Measurements from ENCODE around the gene VPREB1. TPM values are rescaled to one million over a fixed set of nuclear protein-coding genes. Genes with fewer than 3 reads are reported as not detected.
"Not testable (repeated sequence)": the region's sequence is repeated elsewhere in the genome, so short reads cannot be mapped to it uniquely, and the experiment has no call there.

VPREB1 gene
- total RNA-seq, 2 experiments from 2014 or later: not detected

DNA sequence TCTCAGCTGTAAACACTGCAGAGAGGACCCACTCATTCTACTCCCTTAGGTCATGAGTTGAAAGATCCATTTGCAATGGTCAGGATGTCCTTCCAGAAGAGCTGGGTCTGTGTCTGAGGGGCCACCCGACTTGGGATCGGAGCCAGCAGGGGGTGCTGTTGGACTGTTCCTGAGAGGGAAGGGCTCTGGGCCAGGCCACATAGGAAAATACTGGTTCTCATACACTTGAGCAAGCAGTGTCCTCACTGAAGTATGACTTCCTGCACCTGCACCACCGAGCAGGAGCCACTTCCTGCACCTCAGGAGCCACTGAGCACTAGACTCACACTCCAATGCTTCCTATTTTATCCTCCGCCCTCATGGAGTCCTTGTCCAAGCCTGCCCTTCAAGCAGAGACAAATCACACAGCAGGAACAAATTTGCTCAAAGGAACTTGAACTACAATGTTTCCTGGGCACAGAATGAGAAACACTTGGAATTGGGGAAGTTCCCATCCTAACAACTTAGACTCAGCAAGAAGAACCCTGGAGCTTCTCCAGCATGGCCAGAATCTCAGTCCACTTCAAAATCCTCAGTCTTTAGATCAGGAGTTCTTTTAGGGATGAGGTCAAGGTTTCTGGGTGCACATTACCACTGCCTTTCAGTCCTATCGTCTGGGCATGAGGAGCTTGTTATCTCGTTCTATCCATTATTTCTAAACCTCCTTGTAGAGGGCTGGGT lies 36.6 kb upstream of the VPREB1 start:
- no peaks in the 10 kb centered on the region for H3K9me3 Mint-ChIP-seq

DNA sequence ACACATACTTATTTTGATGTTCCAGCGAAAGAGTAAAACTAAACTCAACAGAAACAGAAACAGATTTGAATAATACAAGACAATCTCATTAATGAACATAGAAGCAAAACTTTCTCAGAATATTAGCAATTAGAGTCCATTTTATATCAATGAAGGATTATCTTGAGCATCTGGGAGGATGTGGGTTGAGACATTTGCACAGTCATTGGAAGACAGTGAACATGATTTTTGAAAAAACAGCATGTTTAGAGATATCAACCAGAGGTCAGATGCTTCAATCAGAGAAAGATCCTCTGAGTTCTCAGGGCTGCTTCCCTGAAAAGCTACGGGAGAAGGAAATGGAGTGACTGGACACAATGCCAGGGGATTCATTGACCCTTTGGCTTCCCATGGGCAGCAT lies 35.9 kb upstream of the VPREB1 start:
- peak overlapping the region; percentile 70 for H3K27ac Mint-ChIP-seq
- H3K36me3 Mint-ChIP-seq: no peaks in the 10 kb centered on the region
- peaks cover 35% of the 10 kb centered on the region for H3K4me1 Mint-ChIP-seq
- peaks cover 3% of the 10 kb centered on the region for H3K27me3 Mint-ChIP-seq
- peak overlapping the region; percentile 17 for H3K4me3 Mint-ChIP-seq
- no peaks in the 10 kb centered on the region for H3K9me3 Mint-ChIP-seq
- POLR2A ChIA-PET: interaction anchor here (1.4 kb wide), 1 partner anchor 30 kb away, joined by 7 read pairs; no protein-coding TSS in a partner anchor
- ATAC-seq (ENCODE audit: low read depth) (no peak), DNase-seq (no peak)

More for the DNA sequence above, 36.6 kb upstream of the VPREB1 start:
- H3K4me3 Mint-ChIP-seq: peak overlapping the region; percentile 69
- peak; percentile 90 for DNase-seq
- H3K36me3 Mint-ChIP-seq: no peaks in the 10 kb centered on the region
- POLR2A ChIA-PET: interaction anchor here (1.2 to 1.4 kb wide), 2 partner anchors 31 to 41 kb away, joined by 3 to 7 read pairs; no protein-coding TSS in a partner anchor
- ATAC-seq (ENCODE audit: low read depth): peak; percentile 84
- peaks cover 32% of the 10 kb centered on the region for H3K4me1 Mint-ChIP-seq
- peaks cover 2% of the 10 kb centered on the region for H3K27me3 Mint-ChIP-seq
- H3K27ac Mint-ChIP-seq: peak overlapping the region; percentile 70

GRCh38 chr22:22209080-22209640 lies 35.4 kb upstream of the VPREB1 start:
- ATAC-seq (ENCODE audit: low read depth); H3K4me3 Mint-ChIP-seq; H3K27me3 Mint-ChIP-seq; POLR2A ChIA-PET; H3K9me3 Mint-ChIP-seq; H3K36me3 Mint-ChIP-seq; DNase-seq: not testable (repeated sequence)
- Mint-ChIP-seq H3K4me1 (peaks cover 35% of the 10 kb centered on the region), H3K27ac (peak overlapping the region; percentile 79)

- ATAC-seq (ENCODE audit: low read depth) (peak; percentile 74), DNase-seq (peak; percentile 53)
- H3K27ac Mint-ChIP-seq: peak overlapping the region; percentile 84
- peaks cover 35% of the 10 kb centered on the region for H3K4me1 Mint-ChIP-seq
- peak overlapping the region; percentile 73 for H3K4me3 Mint-ChIP-seq
- no peaks in the 10 kb centered on the region for H3K36me3 Mint-ChIP-seq
- H3K9me3 Mint-ChIP-seq: no peaks in the 10 kb centered on the region
- peaks cover 3% of the 10 kb centered on the region for H3K27me3 Mint-ChIP-seq
- POLR2A ChIA-PET: interaction anchor here (0.7 to 1.3 kb wide), 2 partner anchors 25 to 87 kb away, joined by 3 to 4 read pairs; no protein-coding TSS in a partner anchor
These were observed 34.2 kb upstream of the VPREB1 start for GRCh38 chr22:22210375-22210774.

DNA sequence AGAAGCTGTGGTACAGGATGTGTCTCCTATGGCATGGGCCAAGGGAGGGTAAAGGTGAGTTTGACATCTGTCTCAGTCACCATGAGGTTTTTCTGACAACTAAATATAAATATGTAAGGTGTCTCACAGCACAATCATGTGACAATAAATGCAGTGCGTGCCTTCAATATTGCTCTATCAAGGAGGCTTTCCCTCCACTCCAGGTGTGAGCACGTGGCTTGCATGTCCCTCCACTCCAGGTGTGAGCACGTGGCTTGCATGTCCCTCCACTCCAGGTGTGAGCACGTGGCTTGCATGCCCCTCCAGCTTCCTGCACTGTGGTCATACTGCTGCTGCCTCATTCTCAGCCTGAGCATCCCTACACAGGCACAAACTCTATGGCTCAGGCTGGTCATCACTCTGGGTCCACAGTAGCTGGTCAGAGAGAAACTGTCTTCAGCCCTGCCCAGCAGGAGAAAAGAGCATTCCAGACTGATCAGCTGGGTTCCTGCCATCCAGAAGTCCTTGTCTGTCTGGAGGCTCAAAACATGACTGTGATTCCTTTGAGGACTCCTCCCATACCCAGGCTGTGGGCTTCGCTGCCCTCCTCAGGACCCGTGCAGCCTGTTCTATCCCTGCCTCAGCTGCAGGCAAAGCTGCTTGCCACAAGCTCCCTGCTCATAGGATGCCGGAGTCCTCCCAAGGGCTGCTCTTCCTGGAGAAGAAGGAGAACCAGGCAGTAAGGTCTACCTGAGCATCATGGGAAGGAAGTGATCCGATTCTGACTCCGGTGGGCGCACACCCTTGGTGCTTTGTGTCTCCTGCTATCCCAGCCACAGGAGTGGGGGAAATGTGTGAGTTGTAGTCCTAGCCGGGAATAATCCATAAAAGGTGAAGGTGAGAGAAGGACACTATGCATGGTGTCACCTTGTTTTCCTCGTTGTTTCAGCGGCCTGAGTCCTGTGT lies 33.4 kb upstream of the VPREB1 start:
- Mint-ChIP-seq H3K36me3 (no peaks in the 10 kb centered on the region), H3K27me3 (peaks cover 3% of the 10 kb centered on the region), H3K4me3 (no peak overlapping the region), H3K27ac (peak overlapping the region; percentile 84), H3K4me1 (peaks cover 35% of the 10 kb centered on the region), H3K9me3 (no peaks in the 10 kb centered on the region)
- ATAC-seq (ENCODE audit: low read depth): peak; percentile 18
- DNase-seq: no peak
- POLR2A ChIA-PET: interaction anchor here (0.7 to 1.3 kb wide), 2 partner anchors 24 to 87 kb away, joined by 3 to 4 read pairs; no protein-coding TSS in a partner anchor

DNA sequence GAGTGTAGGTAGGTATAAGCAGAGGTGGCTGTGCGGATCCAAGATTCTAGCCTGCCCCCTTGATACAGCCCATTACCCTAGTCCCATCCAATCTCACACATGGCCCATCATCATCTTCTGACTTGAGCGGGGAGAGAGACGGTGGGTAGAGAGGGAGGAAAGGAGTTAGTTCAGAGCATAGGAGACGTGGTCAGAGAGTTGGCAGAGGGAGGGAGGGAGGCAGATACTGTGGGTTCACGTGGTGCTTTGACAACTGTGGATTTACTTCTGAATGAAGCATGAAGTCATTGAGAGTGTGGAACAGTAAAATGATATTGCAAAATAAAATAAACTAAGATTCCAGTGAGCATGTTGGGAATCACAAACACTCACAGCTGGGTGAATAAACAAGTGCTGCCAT lies 31.4 kb upstream of the VPREB1 start:
- no peak overlapping the region for H3K4me3 Mint-ChIP-seq
- no peaks in the 10 kb centered on the region for H3K9me3 Mint-ChIP-seq
- POLR2A ChIA-PET: no interaction called here
- ATAC-seq (ENCODE audit: low read depth) (no peak), DNase-seq (no peak)
- H3K27me3 Mint-ChIP-seq: peaks cover 6% of the 10 kb centered on the region
- peak overlapping the region; percentile 45 for H3K27ac Mint-ChIP-seq
- H3K36me3 Mint-ChIP-seq: no peaks in the 10 kb centered on the region
- H3K4me1 Mint-ChIP-seq: peaks cover 29% of the 10 kb centered on the region

- no peak for DNase-seq
- Mint-ChIP-seq H3K27ac (no peak overlapping the region), H3K27me3 (peaks cover 6% of the 10 kb centered on the region), H3K36me3 (no peaks in the 10 kb centered on the region), H3K4me3 (no peak overlapping the region), H3K9me3 (no peaks in the 10 kb centered on the region), H3K4me1 (peaks cover 18% of the 10 kb centered on the region)
- no peak for ATAC-seq (ENCODE audit: low read depth)
- POLR2A ChIA-PET: no interaction called here
These were observed 29.7 kb upstream of the VPREB1 start for GRCh38 chr22:22214819-22215329.

DNA sequence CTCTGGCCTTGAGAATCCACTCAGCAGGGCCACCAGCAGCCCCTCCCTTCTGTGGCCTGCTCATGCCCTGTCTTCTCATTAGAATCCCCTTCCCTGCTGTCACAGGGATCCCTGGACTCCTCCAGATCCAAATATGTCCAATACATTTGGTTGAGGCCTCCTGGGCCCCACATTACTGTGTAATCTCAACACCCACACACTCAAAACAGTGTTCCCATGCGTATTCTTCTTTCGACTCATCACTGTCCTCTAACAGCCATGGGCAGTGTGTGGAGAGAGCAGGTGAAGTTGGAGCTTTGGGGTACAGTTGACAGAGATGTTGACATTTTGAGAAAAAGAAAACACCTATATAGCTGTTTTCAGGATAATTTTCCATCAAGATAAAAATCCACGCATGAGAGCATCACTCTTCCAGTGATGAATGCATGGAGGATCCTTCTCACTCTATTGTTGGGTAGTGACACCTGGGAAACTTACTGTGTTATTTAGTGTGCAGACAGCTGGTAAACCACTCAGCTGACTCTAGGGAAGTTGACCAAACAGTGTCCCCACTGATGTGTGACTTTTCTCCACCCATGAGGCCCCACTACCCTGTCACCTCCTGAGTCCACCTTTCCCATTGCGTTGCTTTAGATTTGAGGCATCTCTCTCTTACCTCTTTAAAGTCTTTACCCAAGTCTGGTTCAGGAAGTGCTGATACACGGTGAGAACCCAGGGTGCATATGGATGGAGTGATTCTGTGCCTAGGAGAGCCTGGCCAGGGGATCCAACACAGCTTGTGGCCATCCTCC lies 28.7 kb upstream of the VPREB1 start:
- Mint-ChIP-seq H3K36me3 (no peaks in the 10 kb centered on the region), H3K27me3 (peaks cover 6% of the 10 kb centered on the region), H3K4me3 (no peak overlapping the region), H3K27ac (no peak overlapping the region), H3K4me1 (peaks cover 13% of the 10 kb centered on the region), H3K9me3 (no peaks in the 10 kb centered on the region)
- POLR2A ChIA-PET: no interaction called here
- no peak for ATAC-seq (ENCODE audit: low read depth)
- DNase-seq: no peak

DNA sequence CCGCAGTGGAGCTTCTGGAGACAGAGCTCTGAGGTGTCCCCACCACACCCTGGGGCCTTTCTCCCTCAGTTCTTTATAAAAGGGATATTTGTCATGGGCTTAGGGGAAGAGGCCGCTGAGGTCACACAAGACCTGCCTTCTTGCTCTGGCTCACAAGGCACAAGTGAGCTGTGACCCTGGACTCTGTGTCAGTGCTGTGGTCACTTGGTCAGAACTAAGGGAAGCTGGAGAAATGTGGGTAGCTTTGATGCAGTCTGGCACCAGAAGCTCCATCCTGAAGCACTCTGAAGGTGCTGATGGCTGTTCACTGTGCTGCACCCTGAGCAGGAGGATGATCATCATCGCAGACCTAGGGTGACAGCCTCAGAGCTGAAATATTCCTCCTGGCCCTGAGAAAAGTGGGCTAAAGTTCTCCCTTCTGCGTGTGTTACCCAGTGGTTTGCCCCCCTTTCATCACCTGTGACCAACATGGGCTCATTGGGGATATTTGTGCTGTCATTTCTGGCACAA lies 28.1 kb upstream of the VPREB1 start:
- peaks cover 8% of the 10 kb centered on the region for H3K4me1 Mint-ChIP-seq
- ATAC-seq (ENCODE audit: low read depth) (no peak), DNase-seq (no peak)
- H3K27me3 Mint-ChIP-seq: peaks cover 6% of the 10 kb centered on the region
- POLR2A ChIA-PET: no interaction called here
- no peak overlapping the region for H3K4me3 Mint-ChIP-seq
- no peaks in the 10 kb centered on the region for H3K36me3 Mint-ChIP-seq
- H3K9me3 Mint-ChIP-seq: no peaks in the 10 kb centered on the region
- no peak overlapping the region for H3K27ac Mint-ChIP-seq

- Mint-ChIP-seq H3K9me3 (no peaks in the 10 kb centered on the region), H3K27ac (no peak overlapping the region)
- POLR2A ChIA-PET: no interaction called here
These were observed 26.3 kb upstream of the VPREB1 start for GRCh38 chr22:22218302-22218701.

DNA sequence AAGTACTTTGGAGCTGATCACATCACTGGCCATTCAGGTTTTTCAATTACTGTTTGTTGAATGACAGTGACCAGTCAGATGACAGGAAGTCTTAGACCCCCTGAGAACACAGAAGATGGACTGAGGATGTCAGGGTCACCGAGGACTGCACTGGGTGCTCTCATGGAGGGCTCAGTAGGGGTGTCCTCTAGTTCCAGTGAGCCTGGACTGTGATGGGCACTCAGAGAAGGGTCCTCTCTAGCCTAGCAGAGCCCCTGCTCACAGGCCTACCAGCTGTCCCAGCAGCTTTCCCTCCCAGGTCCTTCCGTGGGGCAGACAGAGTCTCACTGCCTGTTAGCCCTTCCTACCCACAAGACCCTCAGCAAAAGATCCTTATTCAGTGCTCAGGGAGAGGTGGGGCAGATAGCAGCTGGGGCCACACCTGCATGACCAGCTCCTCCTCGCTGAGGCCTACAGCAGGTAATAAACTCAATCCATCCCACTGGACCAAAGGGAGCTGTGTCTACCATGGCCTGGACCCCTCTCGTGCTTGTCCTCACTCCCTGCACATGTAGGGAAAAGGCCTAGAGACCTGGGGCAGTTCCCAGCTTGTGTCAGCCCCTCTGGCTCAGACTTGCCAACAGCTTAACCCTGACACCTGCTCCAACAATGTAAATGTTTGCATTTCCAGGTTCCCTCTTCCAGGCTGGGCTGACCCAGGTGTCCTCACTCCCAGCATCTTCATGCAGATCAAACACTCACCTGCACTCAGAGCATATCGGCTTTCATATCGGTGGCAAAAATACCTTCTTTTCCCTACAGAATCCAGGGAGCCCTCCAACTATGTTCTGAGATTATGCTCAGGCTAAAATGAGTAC lies 25.2 kb upstream of the VPREB1 start:
- DNase-seq: no peak
- no peak overlapping the region for H3K4me3 Mint-ChIP-seq
- H3K27me3 Mint-ChIP-seq: peaks cover 3% of the 10 kb centered on the region
- no peaks in the 10 kb centered on the region for H3K9me3 Mint-ChIP-seq
- no peaks in the 10 kb centered on the region for H3K36me3 Mint-ChIP-seq
- no peak for ATAC-seq (ENCODE audit: low read depth)
- no peaks in the 10 kb centered on the region for H3K4me1 Mint-ChIP-seq
- POLR2A ChIA-PET: no interaction called here
- H3K27ac Mint-ChIP-seq: no peak overlapping the region

More at GRCh38 chr22:22218302-22218701, 26.3 kb upstream of the VPREB1 start:
- no peaks in the 10 kb centered on the region for H3K36me3 Mint-ChIP-seq
- ATAC-seq (ENCODE audit: low read depth) (no peak), DNase-seq (no peak)
- H3K4me3 Mint-ChIP-seq: no peak overlapping the region
- H3K27me3 Mint-ChIP-seq: peaks cover 3% of the 10 kb centered on the region
- H3K4me1 Mint-ChIP-seq: peaks cover under 1% of the 10 kb centered on the region

- POLR2A ChIA-PET; H3K27ac Mint-ChIP-seq; H3K4me1 Mint-ChIP-seq; ATAC-seq (ENCODE audit: low read depth); H3K4me3 Mint-ChIP-seq; H3K27me3 Mint-ChIP-seq; DNase-seq; H3K9me3 Mint-ChIP-seq; H3K36me3 Mint-ChIP-seq: not testable (repeated sequence)
These were observed 23.5 kb upstream of the VPREB1 start for GRCh38 chr22:22221043-22221442.

Data from activated naive CD8-positive, alpha-beta T cell treated with anti-CD3 and anti-CD28 coated beads, Interleukin-2, amount 10 ng/mL, durations not matched to agents 7 days and 5 days (primary cell).